NCI-H128 (cell line): ENCODE data around the gene PSMC3.

Experiments
- DNase-seq: peaks from one replicate; lab custom pipeline; 2025; ENCODE audit not compliant: unreplicated experiment; lab: John Stamatoyannopoulos, UW

Gene PSMC3

GRCh38 chr11:47394322-47395222, 31.7 kb downstream of the PSMC3 start:
- DNase-seq: no peak

GRCh38 chr11:47394050-47394321, 32.3 kb downstream of the PSMC3 start:
- DNase-seq: no peak

GRCh38 chr11:47393163-47394049, 32.8 kb downstream of the PSMC3 start:
- no peak for DNase-seq

GRCh38 chr11:47392546-47393162, 33.6 kb downstream of the PSMC3 start:
- no peak for DNase-seq

DNA sequence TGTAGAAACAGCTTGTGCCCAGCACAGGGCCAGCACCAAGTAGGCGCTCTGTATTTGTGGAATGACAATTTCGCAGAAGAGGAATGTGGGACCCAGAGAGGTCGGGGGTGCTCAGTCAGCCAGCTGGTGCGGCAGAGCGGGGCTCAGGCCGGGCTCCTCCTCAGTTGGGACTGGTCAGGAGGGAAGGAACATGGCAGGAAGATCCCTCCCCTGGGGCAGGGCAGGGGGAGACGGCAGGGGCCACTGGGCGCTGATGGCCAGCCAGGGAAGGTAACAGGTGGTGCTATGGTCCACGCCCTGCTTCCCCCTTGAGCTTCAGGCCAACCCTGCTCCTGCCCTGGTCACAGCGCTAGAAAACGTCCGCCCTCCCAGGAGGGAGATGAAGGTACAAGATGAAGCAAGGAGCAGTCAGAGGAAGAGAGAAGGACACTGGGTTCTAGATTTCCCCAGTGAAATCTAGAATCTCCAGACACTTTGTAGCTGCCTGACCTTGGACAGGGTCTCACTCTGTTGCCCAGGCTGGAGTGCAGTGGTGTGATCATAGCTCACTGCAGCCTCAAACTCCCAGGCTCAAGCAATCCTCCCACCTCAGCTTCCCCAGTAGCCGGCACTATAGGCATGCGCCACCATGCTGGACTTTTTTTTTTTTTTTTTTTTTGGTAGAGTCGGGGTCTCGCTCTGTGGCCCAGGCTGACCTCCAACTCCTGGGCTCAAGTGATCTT, 34.4 kb downstream of the PSMC3 start:
- DNase-seq: no peak

DNA sequence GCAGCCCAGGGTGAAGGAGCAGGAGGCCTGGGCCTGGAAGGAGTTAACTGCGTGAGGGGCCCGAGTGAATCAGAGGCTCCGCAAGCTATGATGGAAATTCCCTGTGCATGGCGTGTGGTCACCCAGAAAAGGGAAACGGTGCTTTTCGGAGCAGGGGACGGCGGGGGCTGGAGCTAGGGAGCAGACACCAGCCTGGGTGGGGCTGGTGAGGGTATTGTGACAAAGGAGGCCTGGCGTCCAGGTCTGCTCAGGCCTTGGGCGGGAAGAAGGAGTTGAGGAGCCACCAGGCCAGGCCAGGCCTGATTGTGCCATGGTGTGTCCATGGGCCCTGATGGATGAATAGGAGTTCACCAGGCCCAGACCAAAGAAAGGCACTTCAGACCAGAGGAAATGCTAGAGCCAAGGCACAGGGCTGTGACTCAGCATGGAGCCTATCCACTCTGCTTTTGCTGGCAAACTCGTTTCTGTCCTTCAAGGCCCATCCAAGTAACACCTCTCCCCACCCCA, 35.1 kb downstream of the PSMC3 start:
- no peak for DNase-seq

DNA sequence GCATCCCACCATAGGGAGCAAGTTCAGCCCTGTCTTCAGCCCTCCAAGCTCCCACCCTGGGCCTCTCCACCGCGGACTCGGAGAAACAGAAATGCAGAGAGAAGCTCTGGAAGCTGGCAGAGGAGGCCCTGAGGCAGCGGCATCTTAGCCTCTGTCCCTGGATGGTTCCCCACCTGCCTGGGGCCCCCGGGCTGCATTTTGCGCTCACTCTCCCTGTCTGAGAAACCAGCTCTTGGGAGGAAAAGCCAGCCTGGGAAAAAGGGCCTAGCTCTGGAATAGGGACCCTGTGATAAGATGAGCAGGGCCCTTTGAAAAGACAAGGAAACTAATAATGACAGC, 35.8 kb downstream of the PSMC3 start:
- DNase-seq: no peak

- no peak for DNase-seq
Measured at GRCh38 chr11:47389577-47390421, 36.4 kb downstream of the PSMC3 start.

DNA sequence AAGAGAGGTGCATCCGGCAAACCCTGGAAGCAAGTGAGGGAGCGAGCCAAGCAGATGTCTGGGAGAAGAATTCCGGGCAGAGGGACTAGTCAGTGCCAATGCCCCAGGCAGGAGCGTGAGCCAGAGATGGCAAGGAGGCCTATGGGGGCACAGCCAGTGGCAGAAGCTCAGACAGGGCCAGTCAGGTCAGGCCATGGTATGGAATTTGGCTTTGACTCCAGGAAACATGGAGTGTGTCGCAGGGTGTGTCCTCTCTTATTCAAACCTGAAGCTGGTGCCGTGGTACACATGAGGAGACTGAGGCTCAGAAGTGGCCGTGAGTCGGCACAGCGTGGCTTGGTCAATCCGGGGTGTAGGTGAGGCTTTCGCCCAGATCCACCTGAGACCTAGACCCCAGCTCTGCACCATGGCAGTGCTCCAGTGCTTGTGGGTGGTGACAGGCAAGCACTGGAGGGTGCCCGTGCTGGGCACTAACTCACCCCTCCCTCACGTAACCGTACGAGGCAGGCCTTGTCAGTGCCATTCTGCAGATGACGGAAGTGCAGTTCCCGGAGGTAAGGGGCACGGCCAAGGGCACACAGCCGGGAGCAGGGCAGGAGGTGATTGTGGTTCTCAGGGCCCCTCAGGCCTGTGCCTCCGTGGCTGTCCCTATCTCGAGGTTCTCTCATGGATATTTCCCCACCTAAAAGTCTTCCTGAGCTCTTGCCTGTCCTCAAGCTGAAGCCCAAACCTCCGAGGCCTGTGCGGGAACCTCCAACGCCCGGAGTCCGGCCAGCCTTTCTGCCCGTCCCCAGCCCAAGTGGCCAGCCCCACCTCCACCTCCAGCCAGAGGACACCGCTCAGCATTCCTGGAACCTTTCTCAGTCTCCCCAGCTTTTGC, 37.3 kb downstream of the PSMC3 start:
- no peak for DNase-seq

DNA sequence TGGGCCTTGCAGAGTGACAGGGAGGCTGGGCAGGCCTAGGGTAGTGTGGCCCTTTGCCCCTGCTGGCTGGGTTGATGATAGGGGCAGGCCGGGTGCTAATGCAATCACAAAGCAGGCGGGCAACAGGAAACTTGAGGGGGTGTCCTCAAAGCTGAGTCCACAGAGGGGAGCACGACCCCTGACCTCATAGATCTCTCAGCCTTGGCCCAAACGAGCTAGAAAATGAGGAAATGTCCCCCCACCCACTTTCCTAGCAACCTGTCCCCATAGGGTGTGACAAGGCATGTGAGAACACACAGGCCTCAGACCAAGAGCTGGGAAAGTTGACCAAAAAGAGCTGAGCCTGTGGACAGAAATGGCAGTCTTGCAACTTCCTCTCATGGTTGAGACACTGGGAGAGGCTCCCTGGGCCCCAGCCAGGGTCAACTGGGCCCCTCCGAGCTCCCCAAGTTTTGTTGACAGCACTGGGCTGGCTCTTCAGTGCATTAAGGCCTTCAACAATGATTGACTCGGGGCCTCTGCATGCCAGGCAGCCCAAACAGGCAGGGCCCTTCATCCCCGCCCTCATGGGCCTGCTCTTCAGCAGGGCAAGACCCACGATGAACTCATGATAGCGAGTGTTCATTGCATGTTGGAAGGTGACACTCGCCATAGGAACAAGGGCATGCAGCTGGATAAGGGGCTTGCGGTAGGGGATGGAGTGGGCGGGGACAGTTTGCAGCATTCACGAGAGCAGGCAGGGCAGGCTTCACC, 38.1 kb downstream of the PSMC3 start:
- no peak for DNase-seq

DNA sequence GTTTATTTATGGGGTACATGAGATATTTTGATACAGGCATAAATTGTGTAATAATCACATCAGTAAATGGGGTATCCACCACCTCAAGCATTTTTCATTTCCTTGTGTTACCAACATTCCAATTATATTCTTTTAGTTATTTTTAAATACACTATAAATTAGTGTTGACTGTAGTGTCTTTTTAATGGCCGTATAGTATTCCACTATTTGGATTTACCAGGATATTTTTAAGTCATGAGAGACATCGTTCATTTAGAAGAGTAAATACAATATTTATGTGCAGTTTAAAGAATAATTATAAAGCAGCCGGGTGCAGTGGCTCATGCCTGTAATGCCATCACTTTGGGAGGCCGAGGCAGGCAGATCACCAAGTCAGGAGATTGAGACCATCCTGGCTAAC, 41.7 kb downstream of the PSMC3 start:
- DNase-seq: no peak

DNA sequence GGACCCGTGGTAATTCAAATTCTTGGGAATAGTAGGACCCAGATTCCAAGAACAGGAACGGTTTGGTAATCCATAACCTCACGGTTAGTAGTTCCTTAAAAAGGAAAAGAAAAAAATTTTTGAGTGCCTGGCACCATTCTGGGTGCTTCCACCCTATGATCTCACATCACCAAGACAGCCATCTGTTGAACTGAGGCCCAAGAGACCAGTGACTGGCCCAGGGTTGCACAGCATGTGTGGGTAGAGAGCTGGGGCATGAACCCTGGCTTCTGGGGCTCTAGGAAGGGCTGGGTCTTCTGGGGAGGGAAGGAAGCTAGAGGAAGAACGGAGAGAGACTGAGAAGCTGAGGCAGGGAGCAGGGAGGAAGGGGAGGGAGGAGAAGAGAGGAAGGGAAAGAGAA, 43.2 kb downstream of the PSMC3 start:
- DNase-seq: no peak

DNA sequence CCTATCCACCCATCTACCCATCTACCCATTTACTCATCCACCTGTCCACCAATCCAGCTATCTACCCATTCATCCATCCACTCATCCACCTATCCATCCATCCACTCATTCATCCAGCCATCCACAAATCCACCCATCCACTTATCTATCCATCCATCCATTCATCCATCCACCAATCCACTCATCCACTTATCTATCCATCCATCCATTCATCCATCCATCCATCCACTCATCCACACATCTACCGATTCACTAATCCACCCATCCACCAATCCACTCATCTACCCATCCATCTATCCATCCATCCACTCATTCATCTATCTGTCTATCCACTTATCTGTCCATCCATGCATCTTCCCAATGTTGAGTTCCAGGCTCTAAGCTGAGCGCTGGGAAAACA, 46.2 kb downstream of the PSMC3 start:
- no peak for DNase-seq

- no peak for DNase-seq
Measured at GRCh38 chr11:47379317-47379716, 46.9 kb downstream of the PSMC3 start.

- no peak for DNase-seq
Measured at GRCh38 chr11:47378836-47379170, 47.4 kb downstream of the PSMC3 start.

- no peak for DNase-seq
Measured at GRCh38 chr11:47378010-47378835, 48.0 kb downstream of the PSMC3 start, which contains the start of gene SPI1. TSS of gene SPI1 (minus strand) at chr11:47378547. CDS start at chr11:47378353, 194 bp downstream.

DNA sequence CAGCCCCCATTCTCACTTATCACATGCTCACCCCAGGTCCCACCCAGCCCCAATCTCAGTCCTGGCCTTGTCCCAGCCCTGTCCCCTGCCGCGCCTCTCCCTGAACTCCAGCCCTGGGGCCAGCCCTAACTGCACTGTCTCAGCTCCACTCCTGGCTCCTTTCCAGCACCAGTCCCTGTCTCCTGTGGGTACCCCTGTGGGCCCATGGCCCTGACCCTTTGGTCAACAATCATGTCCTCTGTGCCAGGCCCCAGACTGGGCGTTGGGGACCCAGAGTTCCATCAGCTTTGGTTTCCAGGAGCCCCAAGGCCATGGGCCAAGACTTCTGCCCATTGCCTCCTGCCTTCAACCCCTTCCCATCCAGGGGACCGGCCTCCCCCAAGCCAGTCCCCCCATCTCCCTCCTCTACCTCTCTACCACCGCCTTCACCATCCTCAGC, 48.6 kb downstream of the PSMC3 start:
- DNase-seq: no peak
